Kidney glomerular epithelial cell (primary cell): ENCODE measurements around the gene MYO18A.

Experiments
- DNase-seq: peaks from one replicate; lab custom pipeline; 2025; lab: John Stamatoyannopoulos, UW

MYO18A gene

GRCh38 chr17:29124135-29124924 lies 55.9 kb downstream of the MYO18A start:
- peak; percentile 76 for DNase-seq

DNA sequence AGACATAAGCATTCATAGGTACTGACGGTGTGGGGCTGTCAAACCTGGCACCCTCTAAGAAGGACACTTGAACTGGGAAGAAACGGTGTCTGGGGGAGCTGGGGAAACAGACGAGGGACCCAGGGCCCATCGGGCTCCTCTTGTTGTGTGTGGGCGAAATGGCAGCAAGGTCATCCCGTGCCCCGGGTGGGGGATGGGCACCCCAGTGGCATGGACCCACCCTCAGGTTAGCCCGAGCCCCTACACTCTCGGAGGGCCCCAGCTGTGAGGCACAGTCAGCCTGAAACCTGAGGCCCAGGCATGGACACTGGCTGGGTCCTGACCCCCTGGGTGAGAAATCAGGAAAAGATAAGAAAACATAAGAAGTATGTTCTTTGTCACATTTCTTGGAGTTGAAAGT lies 57.1 kb downstream of the MYO18A start:
- no peak for DNase-seq

GRCh38 chr17:29121442-29121841 lies 58.8 kb downstream of the MYO18A start:
- DNase-seq: no peak

GRCh38 chr17:29120433-29120832 lies 59.8 kb downstream of the MYO18A start:
- DNase-seq: no peak

- no peak for DNase-seq
Observed at GRCh38 chr17:29119265-29119664, 60.9 kb downstream of the MYO18A start.

DNA sequence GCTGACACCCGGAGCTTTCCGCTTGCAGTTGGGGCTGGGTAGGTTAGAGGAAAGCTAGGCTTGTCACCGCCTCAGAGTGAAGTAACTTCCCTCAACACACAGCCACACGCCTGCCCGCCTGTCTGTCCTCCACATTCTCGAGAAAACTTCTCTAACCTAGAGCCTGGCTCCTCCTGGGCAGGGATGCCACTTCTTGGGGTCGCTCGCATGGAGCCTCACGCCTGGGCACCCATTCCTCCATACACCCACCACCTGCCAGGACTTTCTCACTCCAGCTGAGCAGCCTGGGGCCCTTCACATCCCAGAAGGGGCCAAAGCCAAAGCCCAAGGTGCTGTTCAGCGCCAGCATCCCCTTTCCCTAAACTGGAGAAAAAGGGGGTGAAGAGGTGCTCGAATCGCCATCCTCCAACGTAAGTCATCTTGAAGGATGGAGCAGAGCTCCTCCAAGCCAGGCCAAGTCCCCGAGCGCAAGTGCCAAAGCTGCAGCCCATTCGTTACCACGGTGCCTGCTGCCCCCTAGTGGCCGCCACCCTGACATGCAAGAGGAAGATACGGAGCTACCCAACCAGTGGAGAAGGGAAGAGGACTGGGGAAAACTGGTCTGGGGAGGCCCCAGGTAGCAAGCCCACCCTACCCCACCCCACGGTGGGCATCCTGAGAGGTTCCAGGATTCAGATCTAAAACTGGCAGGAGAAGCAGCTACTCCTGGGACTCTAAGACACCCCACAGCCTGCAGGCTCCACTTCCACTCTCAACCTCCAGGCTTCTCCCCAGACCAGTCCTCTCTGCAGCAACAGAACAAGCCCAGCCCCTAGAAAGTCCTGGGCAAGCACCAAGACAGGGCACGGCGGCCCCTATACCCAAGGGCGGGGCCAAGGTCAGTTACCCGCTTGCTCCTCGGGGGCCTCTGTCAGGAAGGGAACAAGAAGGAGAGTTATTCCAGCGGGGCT lies 63.1 kb downstream of the MYO18A start:
- peak; percentile 32 for DNase-seq

DNA sequence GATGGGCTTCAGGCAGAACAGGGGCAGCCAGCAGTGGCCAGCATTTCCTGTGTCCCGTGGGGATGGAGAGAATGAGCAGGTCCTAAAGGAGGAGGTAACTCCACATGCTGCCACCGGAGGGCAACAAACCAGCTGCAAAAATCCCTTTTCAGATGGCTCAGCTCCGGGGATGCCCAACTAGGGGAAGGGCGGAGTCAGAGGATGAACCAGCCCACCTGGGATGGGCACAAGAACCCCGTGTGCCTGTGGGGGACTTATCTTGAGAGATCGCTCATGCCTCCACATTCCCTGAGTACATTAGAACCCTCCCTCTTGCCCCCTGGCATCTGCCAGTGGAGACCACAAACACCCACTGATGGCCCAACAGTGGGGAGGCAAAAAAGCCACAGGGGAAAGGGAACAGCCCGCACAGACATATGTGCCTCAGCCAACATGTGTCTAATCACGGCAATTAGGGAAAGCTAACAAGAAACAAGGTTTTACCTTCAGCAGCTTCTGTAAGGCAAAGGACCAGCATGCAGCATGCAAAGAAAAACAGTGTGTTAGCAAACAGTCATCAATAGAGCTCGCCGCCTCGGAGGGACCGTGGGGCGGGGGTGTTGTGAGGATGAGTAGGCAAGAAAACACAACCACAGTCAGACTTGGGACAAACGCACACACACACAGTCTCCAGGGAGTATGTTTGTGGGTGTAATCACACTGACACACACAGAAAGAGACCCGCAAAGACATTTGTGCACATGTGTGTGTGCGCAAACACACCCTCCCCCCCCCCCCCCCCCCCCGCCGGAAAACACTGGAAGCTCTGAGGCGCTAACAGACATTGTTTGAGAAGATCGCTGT lies 64.0 kb downstream of the MYO18A start:
- DNase-seq: peak; percentile 51

- DNase-seq: no peak
Observed at GRCh38 chr17:29115435-29115834, 64.8 kb downstream of the MYO18A start.

DNA sequence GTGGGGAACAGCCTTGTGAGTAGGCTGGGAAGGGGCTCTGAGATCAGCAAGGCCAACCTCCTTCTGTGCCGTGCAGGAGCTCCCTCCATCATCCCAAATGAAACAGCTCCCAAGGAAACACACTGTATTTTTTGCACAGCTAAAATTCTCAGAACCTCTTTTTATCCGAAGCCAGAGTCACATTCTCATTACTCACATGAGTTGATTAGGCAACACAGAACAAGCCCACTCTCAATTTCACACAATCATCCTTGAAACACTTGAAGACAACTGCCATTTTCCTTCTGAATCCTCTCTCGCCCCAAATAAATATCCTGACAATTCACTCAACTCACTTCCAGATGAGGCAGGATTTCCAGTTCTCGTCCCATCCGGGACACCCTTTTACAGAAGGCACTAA lies 66.1 kb downstream of the MYO18A start:
- DNase-seq: no peak

- DNase-seq: no peak
Observed at GRCh38 chr17:29113334-29113733, 66.9 kb downstream of the MYO18A start.

DNA sequence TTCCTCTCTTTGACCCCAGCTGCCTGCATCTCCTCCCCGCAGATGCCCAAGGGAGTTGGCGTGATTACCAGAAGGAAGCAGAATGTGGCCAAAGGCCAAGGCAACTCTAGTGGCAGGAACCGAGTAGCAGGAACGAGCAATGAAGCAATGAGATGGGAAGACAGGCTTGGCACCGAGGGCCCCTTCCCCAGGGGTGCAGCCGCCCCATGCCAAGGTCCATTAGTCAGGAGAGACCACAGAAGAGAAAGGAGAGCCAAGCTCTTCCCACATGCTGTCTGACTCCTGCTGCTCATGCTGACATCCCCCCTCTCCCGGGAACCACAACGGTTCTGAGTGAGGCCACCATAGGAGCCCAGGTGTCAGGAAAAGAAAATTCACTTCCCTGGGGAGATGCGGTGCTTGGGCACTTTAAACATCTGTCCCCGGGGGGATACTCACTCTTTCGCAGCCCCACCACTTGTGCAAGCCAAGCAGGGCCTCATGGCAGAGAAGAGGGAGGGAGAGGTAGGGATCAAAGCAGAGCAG lies 67.4 kb downstream of the MYO18A start:
- peak; percentile 54 for DNase-seq

GRCh38 chr17:29111816-29112499 lies 68.2 kb downstream of the MYO18A start:
- DNase-seq: peak; percentile 50

- DNase-seq: no peak
Observed at GRCh38 chr17:29110372-29110757, 69.8 kb downstream of the MYO18A start.

- no peak for DNase-seq
Observed at GRCh38 chr17:29109477-29110371, 70.5 kb downstream of the MYO18A start.

GRCh38 chr17:29108823-29109476 lies 71.2 kb downstream of the MYO18A start:
- DNase-seq: no peak

- peak; percentile 48 for DNase-seq
Observed at GRCh38 chr17:29107933-29108822, 72.0 kb downstream of the MYO18A start.

DNA sequence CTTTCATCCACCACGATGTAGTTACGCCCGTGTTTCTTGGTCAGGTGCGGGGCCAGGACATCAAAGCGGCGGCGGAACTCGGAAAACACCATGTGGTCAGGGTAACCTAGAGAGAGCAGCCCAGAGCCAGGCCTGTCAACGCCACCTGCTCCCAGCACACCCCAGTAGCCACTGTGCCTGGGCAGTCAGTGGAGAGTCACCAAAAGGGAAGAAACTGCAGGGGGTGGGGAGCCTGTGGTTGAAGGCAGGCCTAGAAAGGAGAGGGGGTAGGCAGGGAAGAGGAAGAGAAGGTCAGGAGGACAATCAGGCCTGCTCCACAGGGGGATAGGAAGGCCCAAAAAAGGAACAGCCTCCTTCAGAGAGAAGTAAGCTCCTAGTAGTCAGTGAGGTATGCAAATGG lies 73.1 kb downstream of the MYO18A start:
- no peak for DNase-seq

GRCh38 chr17:29103341-29103740 lies 76.9 kb downstream of the MYO18A start:
- DNase-seq: no peak

GRCh38 chr17:29102741-29103181 lies 77.4 kb downstream of the MYO18A start:
- DNase-seq: no peak
